Stimulated activated CD4-positive, alpha-beta T cell treated with anti-CD3 and anti-CD28 coated beads, Interleukin-15, amount 100 ng/mL, for 24 hours (primary cell): Measurements from ENCODE around the gene SNX15.
A peak's percentile ranks its signal among the peaks of the same experiment; 100 is the strongest.

Experiments used
- DNase-seq: peaks from one replicate; pipeline ENCODE4 v3.0.0-alpha.2; 2020

Gene SNX15

DNA sequence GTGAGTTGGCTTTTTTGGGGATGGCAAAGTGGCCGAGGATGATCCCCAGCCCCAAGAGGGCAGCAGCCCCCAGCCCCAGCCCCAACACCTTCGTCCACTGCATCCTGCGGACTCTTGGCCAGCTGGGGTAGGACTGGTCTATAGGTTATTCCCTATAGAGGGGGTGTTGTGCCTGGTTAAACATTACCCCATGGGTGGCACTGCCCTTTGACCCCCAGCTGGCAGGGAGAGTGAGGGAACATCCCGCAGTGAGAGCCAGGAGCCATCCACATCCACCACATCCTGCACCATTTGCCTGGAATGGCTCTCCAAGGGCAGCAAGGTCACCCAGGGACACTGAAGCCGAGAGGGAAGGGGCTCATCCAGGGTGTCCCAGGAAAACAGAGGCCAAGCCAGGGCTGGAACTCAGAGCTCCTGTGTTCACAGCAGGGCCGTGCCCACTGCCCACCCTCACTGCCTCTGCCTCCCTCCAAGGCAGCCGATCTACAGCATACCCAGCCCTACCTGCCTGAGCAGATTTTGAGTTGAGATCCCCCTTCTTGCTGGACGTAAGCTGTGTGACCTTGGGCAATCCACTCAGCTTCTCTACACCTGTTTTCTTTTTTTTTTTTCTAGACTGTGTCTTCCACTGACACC lies 31.3 kb downstream of the SNX15 start, which contains the start of gene NAALADL1:
Gene NAALADL1, minus strand, starts transcription at position 135 of the 636 bp plus-strand sequence. Its CDS starts 32 bp downstream, at position 103.
- DNase-seq = no peak

DNA sequence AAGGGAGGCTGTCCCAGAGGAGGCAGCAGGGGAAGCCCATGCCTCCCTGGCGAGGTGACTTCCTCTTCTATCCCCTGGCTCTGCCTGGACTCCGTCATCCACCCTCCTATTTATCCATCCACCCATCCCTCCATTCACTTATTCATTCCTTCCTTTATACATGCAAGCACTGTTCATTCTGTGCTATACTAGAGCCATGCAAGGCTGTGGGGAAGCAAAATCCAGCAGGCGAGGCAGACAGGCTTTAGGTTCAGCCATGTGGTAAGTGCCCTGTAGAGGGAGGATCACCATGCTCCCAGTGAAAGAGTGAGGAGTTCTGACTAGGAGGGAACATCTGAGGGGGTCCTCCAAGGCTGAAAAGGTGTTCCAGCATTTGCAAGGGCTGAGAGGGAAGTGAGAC lies 32.3 kb downstream of the SNX15 start:
- no peak for DNase-seq

DNA sequence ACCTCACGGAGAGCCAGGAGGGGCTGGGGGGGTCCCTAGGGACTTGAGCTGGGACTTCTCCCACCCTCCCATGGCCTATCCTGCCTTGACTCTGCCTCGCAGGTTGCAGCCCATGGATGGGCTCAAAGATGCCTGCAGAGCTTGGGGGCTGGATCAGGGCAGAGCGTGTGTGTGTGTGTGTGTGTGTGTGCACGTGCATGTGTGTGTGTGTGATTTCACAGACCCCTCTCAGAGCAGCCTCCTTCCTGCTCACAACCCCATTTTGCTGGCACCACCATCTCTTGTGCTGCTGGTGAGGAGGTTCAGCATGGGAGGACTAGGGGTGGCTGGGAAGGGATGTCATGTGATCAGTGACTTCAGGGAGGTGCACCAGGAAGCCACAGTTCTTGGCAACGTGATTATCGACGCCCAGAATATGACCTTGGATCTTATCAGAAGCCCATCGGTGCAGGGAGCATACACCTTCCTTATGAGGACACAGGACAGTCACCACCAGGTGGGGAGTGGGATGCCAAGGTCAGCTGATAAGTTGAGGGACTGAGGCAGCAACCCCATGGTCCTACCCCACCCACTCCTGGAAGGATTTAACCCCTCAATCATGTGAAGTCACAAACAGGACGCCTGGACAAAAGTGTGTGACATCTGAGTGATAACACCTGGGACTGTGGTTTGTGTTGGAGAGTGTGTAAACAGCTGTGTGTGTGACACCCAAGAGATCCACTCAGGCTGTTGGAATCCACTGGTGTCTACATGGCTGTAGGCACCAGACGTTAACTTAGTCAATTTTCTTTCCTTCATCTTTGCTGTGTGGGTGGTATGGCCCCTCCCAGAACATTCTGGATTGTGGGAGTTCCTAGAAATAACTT lies 33.0 kb downstream of the SNX15 start:
- no peak for DNase-seq

DNA sequence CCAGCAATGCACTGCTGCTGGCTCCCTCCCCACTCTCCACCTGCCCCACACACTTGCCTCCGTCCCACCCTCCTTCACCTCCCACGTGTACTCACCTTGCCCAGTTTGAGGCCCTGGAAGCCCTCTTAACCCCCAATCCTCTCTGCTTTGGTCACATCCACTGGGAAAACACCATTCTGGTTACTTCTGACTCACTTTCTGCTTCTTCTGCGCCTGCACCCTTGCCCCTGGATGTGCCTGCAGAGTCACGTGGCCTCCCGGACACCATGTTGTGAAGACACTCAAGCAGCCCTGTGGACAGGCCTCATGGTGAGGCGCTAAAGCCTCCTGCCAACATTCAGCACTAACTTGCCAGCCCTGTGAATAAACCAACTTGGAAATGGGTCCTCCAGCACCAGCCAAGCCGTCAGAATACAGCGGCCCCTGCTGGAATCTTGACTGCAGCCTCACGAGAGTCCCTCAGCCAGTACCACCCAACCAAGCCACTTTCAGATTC lies 33.7 kb downstream of the SNX15 start:
- no peak for DNase-seq

DNA sequence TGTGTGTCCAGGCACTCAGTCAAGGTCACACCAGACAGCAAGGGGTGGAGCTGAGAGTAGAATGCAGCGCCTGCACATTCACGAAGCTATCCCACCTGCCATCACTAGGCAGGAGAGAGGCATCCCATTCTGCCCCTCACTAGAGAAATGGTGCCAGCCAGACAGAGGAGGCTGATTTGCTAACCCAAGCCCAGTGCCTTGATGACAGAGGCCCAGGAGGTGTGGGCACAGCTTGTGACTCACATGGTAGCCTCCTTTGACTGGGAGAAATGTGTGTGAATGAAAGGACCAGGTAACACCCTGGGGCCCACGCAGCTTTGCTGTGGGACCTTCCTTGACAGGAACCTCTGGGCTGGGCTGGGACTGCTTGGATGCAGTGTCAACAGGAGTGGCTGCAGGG lies 36.3 kb downstream of the SNX15 start:
- no peak for DNase-seq

DNA sequence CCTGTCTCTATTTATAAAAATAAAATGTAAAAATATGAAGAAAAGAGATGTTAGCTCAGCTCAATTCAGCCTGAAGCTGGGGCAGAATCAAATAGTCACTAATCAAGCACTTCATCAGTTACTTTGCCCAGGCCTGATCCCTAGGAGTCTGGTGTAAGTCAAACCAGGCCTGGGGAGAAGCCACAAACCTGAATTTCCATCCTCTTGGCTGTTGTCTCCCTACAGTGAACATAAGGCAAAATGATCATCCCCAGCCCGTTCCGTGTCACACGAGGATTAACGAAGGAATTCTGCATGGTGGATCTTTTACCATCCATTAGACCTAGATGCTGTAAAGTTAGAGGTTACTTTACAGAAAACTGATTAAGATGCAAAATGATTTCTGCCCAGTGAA lies 37.6 kb downstream of the SNX15 start:
- no peak for DNase-seq

DNA sequence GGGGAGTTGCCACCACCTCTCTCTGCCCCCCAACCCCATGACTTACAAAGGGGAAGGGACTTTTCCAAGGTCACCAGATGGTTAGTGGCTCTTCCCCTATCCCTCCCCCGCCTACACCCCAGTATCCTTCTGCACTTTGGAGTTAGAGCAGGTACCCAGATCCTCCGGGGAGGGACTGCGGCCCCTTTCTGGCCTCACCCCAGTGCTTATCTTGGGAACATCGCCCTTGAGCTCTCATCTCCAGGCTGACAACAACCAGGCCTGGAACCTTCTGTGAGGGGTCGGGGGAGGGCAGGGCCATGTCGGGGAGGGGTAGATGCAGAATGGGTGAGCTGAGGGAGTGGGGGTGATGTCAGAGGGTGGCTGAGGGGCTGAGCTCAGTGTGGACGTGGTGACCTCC lies 38.6 kb downstream of the SNX15 start:
- no peak for DNase-seq

DNA sequence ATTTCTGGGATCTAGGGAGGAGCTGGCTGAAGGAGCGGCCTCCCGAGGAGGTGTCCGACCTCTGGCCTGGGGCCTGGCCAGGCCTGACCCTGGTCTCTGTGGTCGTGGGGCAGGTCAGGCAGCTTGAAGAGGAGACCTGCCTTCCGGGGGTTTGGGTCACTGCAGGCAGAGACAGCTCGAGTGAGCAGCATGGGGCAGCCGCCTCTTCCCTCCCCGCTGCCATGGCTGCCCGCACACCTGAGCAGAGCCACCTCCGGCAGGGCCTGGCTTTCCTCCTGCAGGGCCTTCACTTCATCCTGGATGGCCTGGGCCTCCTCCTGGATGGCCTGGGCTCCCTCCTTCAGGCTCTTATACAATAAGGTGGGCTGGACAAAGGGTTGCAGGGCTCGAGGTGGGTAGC lies 39.1 kb downstream of the SNX15 start:
- DNase-seq = no peak

DNA sequence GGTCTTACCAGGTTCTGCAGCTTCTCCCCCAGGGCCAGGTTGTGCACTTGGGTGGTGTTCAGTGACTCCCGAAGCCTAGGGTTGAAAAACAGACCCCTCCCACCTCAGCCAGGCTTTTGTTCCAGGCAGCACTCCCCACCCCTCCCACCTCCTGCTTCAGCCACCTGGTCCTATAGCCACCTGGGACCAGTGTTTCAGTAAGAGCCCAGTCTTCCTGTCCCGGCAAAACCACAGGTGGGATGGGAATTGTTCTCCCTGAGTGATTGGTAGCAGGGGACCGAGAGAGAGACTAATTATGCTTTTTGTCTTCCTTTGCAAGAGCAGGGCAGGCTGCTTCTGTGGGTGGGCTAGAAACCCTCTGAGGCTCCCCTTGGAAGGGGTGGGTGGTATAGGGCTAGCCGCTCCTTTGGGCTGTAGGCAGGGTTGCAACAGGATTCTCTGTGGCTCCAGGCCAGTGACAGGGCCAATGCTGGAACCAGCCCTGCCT lies 39.6 kb downstream of the SNX15 start:
- no peak for DNase-seq

DNA sequence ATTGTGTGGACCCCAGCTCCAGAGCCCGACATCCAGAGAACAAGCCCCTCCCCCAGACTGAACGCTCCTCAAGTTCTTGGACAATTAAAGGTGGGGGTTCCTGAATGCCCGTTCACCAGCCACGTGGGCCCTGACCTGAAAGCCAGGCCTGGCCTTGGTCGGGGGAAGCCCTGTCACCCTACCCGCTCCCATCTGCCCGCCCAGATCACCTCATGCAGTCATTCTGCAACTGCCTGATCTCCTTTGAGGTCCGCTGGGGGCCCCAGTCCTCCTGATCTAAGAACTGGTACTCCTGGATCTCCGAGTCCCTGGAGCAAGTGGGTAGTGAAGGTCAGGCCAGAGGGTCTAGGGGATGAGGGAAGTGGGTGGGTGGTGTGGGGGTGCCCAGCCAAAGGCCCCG lies 40.2 kb downstream of the SNX15 start:
- DNase-seq = no peak

DNA sequence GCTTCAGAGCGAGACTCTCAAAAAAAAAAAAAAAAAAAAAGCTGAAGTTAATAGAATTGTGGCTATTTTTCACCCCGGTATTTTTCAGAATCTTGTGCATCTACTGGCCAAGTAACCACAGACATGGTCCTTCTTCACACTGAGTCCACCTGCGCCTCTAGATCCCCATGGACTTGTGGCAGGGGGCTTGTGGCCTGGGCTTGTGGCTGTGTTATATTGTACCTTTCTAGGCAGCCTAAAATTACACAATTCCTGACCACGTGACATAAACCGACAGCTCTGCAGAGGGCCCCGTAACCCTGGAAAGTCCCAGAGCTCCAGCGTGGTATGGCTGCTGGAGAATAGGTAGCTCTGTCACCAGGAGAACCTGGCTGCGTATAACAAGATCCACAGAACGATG lies 42.0 kb downstream of the SNX15 start:
- DNase-seq = no peak

DNA sequence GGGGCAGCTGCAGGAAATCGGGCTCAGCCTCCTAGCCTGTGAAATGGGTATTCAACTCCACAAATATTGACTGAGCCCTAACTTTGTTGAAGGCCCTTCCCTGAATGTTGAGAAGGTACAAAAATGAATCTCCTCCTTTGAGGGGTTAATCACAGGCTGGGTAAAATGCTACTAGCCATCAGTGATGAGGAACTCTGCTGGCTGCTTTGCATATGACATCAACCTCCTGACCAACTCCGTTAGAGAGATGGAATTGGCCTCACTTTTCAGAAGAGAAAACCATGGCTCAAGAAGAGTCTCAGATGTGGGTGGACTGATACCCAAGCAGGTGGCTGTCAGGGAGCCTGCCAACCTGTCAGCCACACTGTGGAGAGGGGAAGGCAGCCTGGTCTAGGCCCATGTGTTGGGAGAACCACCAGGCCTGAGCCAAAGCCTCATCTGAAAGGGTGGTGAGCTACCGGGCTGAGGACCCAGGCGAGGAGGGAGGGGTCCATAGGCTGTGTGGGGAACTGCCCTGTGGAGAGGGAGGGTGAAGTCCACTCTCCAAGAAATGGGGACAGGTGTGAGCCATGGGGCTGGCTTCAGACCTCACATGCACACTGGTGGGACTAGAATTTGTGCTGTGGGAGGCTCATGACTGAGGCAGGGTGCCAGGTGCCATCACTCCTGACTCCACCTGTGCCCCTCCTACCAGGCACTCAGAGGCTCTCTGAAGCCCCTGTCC lies 44.8 kb downstream of the SNX15 start:
- no peak for DNase-seq

DNA sequence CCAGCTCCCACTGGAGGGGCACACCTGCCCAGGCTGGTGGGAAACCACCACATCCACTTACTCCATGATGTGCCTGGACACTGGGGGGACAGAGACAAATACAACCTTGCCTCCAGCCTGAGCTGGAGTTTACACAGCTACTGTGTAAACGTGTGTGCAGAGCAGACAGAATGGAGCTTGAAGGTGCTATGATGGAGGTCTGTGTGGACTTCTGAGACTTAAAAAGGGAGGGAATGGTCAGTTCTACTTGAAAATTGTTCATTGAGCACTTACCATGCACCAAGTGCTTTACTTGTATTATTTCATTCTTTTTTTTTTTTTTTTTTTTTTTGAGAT lies 45.4 kb downstream of the SNX15 start:
- no peak for DNase-seq

DNA sequence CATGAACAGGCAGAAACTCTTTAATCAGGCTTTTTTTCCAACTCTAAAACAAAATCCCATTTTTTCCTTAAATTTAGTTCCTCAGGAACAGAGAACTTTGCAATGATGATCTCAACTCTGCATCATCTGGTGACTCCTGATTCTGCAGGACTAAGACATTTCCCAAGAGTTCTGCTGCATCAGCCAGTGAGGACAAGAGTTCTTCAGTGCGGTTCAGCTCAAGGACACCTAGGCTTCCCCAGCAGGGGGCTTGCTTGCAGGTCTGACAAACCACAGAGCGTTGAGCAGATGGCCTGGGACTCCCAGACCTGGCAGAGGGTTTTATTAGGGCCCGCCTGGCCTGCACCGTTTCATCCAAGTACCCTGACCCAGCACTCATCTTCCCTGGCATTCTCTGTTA lies 50.2 kb downstream of the SNX15 start:
- no peak for DNase-seq

DNA sequence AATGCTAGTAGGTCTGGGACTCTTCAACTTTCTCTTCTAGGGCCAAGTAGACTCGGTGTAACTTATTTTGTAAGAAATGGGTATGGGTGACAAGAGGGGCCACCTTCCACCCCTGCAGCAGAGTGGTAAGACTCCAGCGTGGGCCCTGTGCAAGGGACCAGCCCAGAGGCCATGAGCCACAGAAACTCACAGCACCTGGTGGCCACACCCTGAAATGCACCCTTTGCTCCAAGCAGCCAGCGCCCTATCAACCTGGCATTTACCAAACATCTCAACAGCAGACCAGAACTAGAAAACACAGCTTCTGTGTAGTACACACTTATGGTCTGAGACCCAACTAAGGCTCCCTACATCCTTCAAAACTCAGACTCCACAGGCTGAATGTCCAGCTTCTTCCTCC lies 50.9 kb downstream of the SNX15 start:
- DNase-seq = peak; percentile 76

DNA sequence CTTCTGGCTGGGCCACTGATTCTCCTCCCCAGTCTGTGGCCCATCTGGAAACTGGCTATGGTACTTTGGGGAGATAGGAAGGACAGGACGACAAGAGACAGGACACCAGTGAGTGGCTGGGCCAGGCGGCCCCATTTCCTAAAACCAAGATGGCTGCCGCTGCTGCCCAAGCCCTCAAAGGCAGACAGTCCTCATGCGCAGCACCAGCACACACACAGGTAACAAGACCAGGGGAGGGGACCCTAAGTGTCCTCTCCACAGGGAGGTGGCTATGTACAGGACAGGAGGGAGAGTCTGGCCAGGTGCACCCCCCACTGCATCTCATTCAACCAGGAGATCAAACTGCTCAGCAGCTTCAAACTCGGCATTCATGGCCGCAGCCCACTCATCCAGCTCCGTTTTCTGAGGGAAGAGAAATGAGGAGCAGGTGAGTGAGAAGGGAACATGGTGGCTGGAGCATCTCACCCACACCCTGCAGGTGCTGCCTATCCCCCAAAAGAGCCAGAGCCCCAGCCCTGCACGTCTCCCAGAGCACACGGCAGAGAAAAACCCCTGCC lies 51.6 kb downstream of the SNX15 start:
- no peak for DNase-seq

DNA sequence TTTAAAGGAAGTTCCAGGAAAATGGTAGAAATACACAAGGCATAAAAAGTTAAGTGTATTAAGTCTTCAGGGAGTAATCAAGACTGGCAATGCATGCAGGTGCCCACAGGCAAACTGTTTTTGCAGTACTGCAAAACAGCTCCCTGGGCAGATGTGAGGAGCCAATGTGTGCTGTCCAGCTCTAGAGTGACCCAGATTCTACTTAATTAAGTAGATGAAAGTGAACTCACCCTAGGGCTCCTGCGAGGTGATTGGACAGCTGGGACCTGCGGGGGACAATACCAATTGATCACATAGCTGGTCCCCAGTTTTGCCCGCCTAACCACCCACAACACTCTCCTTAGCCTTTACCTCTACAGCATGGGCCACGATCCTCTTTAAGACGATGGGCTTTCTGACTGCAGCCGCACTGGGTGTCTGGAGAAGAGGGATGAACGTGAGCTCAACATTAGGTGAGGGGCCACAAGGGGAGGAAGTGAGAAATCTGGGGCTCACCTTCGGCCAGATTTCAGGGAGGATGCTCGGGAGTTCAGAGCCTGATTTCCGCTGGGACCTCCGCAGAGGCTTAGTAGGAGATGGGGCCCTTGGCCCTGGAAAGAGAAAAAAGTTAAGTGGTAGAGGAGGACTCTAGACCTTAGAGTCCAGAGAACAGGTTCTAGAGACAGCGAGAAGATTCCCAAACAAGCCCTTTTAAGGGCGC lies 56.0 kb downstream of the SNX15 start:
- DNase-seq = peak; percentile 17

DNA sequence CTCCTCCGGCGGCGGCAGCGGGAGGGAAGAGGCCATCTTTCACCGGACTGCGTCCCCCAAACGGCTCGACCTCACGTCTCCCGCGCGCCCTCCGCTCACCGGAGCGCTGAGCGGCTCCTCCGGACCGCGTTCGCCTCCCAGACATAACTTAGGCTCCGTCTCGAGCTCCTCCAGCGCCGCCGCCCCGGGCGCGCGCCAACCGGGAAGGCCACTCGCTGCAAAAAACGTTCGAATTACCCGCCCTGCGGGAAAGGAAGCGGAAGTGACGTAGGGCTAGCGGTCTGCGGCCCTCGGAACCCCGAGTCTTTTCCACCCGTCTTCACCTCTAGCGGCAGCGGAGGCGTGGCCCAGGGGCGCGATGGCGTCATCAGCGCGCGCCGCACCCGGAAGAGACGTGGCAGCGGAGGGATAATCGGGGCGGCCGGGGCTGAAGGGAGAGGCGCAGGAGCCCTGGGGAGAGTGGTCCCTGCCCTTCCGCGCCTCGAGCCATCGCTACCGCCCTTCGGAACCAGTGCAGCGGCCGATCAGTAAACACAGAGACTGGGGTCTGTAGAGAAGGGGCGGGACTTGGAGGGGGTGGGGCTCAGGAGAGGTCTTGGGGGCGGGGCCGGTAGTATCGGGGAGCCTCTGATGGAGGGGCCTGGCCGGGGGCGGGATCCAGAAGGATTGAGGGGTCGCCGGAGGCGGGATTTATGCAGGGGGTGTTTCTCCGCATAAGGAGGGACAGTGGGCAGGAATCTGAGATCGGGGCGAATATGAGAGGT lies 56.8 kb downstream of the SNX15 start, which contains the start of the genes CDCA5 and ZFPL1:
Gene CDCA5, minus strand, starts transcription at position 207 of the 764 bp plus-strand sequence. Its CDS starts 62 bp downstream, at position 145.
Gene ZFPL1, plus strand, starts transcription at position 389 of the 764 bp plus-strand sequence. CDS start 477 bp downstream, outside the sequence.
- peak; percentile 96 for DNase-seq

DNA sequence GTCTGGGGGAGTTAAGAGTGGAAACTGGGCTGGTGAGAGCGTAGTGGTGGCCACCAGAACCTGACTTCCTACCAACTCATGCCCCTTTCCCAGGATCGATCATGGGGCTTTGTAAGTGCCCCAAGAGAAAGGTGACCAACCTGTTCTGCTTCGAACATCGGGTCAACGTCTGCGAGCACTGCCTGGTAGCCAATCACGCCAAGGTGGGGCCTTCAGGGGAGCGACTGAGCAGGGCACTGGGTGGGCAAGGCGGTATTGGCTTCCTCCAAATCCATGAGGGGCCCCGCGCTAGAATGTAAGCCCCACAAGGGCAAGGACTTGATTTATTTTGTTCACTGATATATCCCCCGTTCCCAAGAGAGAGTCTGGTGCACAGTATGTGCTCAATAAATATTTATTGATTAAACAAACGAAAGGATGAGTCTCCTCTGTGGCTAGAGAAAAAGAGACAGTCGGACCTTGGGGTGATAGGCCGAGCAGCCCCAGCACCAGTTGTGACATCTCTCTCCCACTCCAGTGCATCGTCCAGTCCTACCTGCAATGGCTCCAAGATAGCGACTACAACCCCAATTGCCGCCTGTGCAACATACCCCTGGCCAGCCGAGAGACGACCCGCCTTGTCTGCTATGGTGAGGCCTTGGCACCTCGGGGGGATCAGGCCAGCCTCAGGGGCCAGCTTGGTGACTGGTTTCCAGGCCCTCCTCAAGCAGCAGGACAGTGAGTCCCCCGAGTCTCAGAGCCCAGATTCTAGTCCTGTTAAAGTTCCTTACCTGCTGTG lies 57.5 kb downstream of the SNX15 start:
- DNase-seq = no peak

DNA sequence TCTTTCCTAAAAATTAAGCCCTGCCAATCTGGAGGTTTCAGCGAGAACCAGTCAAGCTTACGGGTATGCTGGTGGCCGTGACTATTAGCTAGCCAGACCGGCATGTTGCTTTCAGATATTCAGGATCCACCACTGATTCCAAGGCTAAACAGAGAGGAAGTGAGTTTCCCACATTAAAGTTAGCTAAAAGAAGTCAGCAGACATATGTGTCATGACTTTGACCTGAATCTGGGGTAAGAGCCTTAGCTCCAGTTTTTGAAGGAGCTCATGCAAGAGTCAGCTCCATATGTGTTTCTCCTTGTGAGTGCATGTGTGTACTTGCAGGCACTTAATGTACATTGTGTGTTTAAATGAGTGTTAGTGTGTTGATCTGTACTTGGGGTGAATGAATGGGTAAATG lies 58.2 kb downstream of the SNX15 start:
- DNase-seq = no peak

DNA sequence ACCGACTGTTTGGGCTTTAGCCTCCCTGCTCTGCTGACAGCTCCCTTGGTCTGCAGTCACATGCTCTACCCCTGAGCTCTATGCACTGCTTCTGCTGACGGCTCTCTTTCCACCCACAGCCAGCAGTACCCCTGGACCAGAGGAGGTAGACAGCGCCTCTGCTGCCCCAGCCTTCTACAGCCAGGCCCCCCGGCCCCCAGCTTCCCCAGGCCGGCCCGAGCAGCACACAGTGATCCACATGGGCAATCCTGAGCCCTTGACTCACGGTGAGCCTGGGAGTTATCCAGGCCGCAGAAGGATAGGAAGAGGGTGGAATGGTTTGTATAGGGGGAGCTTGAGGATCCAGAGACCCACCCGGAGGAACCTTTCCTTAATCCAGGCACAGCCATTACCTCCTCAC lies 59.6 kb downstream of the SNX15 start:
- no peak for DNase-seq
